ENCODE data around the gene ADARB2.

The ADARB2 gene

GRCh38 chr10:1180836-1181235 lies 556.5 kb downstream of the ADARB2 start:
- no peak for DNase-seq (ENCODE audit: low spot score)
- in situ Hi-C loops (cut with MboI; ENCODE audit: low pct_unique_long_range_greater_than_20kb, low sequenced_read_pairs, unreplicated experiment): no loop called here
- TF ChIP-seq CTCF (IDR thresholded peaks at IDR 0.05; ENCODE audit: extremely low read depth, insufficient read depth, missing control alignments): no peak

- TF ChIP-seq CTCF (IDR thresholded peaks at IDR 0.05; ENCODE audit: extremely low read depth, insufficient read depth, missing control alignments): no peak
- in situ Hi-C loops (cut with MboI; ENCODE audit: low pct_unique_long_range_greater_than_20kb, low sequenced_read_pairs, unreplicated experiment): no loop called here
- no peak for DNase-seq (ENCODE audit: low spot score)
These were observed 557.1 kb downstream of the ADARB2 start for GRCh38 chr10:1180071-1180730.

- in situ Hi-C loops (cut with MboI; ENCODE audit: low pct_unique_long_range_greater_than_20kb, low sequenced_read_pairs, unreplicated experiment): no loop called here
- TF ChIP-seq CTCF (IDR thresholded peaks at IDR 0.05; ENCODE audit: extremely low read depth, insufficient read depth, missing control alignments): no peak
- DNase-seq (ENCODE audit: low spot score): no peak
These were observed 557.8 kb downstream of the ADARB2 start for GRCh38 chr10:1179346-1180070.

- DNase-seq (ENCODE audit: low spot score): no peak
- in situ Hi-C loops (cut with MboI; ENCODE audit: low pct_unique_long_range_greater_than_20kb, low sequenced_read_pairs, unreplicated experiment): no loop called here
- TF ChIP-seq CTCF (IDR thresholded peaks at IDR 0.05; ENCODE audit: extremely low read depth, insufficient read depth, missing control alignments): no peak
These were observed 558.8 kb downstream of the ADARB2 start for GRCh38 chr10:1178506-1178905.

GRCh38 chr10:1177936-1178335 lies 559.4 kb downstream of the ADARB2 start:
- no peak for DNase-seq (ENCODE audit: low spot score)
- TF ChIP-seq CTCF (IDR thresholded peaks at IDR 0.05; ENCODE audit: extremely low read depth, insufficient read depth, missing control alignments): no peak
- in situ Hi-C loops (cut with MboI; ENCODE audit: low pct_unique_long_range_greater_than_20kb, low sequenced_read_pairs, unreplicated experiment): no loop called here

GRCh38 chr10:1175956-1176565 lies 561.3 kb downstream of the ADARB2 start:
- in situ Hi-C loops (cut with MboI; ENCODE audit: low pct_unique_long_range_greater_than_20kb, low sequenced_read_pairs, unreplicated experiment): no loop called here
- TF ChIP-seq CTCF (IDR thresholded peaks at IDR 0.05; ENCODE audit: extremely low read depth, insufficient read depth, missing control alignments): no peak
- DNase-seq (ENCODE audit: low spot score): no peak
